Inferior parietal cortex (tissue), 1 donor: Measurements from ENCODE around the gene MECP2.
A peak's percentile ranks its signal among the peaks of the same experiment; 100 is the strongest.

Experiments used
- DNase-seq: peaks from one replicate; pipeline ENCODE4 v3.0.0-alpha.2; 2016; ENCODE audit errors: extremely low spot score

MECP2 gene

DNA sequence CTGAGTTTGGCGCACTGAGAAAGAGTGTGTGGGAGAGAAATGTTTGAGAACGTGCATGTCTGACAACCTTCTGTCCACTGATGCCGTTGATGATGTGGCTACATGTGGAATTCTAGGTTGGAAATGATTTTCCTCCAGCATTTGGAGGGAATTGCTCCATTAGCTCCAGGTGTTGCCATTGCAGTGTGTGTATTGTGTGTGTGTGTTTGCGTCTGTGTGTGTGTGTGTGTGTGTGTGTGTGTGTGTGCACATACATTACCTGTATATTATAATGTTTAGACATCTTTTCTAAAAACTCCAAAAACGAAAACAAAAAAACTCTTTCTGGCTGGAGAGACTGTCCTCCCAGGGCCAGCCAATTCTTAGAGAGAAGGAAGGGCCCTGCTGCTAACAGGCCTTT, 18.2 kb upstream of the MECP2 start:
- DNase-seq, result no peak

DNA sequence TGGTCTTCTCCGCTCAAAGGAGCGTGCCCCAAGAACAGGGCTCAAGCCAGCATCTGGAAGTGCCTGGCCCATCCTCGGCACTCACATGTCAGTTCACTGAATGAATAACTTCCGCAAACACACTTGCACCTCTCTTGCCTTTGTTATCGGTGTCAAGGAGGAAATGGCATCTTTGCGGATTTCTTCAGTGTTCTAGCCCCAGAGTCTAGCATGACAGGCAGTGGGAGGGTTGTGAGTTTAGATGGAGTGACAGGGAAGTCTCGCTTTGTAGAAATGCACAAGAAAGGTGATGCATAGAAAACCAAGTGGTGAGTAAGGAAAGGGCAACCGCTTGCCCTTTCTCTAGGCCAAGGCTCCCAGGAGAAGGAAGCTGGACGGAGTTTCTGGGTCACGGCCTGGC, 17.6 kb upstream of the MECP2 start:
- DNase-seq, result no peak

DNA sequence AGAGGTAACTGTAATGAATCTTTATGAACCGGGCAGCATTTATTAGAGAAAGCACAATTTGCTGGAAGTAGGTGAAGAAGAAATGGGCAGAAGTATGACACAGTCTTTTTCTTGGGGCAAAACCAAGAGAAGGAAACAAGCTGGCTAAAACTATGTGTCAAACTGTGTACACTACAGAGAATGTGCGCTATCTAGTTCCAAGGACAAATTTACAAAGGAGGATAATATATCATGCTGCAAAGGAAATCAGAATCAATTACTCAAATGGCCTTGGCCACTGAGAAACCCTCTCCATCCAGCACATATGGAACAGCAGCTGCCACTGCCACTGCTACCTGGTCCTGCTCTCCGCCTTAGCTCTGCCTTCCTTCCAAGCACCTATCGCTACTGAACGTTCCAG, 17.1 kb upstream of the MECP2 start:
- no peak for DNase-seq

DNA sequence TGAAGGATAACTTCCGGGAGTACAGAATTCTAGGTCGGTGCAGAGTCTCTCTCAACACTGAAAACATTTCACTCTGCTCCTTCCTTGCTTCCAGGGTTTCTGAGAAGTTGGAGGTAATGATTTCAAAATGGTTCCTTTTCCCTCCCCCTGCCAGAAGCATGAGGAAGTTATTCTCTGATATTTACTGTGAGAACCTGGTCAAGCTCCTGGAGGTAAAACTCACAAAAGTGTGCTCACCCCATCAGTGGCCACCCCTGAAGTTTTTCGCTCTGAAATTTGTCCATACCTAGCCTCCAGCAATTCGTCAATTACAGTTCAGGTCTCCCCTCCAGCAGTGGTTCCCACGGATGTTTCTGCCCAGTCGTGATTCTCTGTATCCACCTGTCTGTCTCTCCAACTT, 16.2 kb upstream of the MECP2 start:
- DNase-seq, result no peak

DNA sequence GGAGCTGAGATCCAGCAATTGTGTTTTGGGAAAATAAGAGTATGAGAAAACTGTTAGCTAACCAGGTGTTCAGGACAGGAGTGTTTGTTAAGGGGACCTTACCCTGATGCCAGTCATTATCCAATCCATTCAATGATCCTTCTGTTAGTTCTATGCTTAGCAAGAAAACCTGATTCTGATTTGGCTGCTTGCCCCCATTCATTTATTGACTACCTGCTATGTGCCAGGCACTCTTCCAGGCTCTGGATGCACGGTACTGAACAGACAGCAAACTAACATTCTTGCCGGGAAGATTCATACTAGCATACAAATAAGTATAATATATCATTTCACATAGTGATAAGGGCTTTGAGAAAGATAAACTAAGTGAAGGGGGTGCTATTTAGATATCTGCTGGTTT, 1.0 kb upstream of the MECP2 start:
- no peak for DNase-seq

DNA sequence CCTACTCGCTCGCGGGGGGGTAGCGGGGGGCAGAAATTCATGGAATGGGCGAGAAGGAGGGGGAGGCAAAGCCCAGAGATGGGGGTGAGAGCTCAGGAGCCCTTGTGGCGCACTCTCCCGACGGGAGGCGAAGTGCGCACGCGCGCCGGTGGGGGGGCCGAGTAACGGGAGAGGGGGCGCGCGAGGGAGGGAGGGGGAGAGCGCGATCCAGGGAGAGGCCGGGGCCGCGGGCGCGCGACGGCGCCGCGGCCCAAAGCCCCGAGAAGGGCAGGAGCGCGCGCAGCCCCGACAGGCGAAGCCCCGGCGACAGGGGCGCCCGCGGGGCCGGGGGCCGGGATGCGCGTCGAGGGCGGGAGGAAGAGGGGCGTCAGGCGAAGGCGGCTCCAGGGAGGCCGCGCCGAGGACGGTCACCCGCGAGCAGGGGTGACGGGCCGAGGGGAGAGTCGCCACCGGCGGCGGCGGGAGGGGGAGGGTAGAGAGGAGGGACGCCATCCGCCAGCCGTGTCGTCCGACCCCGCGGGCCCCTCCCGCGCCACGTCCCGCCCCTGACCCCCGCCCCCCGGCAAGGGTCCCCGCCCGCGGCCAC, 421 bp downstream of the MECP2 start:
- DNase-seq, result peak; percentile 57

DNA sequence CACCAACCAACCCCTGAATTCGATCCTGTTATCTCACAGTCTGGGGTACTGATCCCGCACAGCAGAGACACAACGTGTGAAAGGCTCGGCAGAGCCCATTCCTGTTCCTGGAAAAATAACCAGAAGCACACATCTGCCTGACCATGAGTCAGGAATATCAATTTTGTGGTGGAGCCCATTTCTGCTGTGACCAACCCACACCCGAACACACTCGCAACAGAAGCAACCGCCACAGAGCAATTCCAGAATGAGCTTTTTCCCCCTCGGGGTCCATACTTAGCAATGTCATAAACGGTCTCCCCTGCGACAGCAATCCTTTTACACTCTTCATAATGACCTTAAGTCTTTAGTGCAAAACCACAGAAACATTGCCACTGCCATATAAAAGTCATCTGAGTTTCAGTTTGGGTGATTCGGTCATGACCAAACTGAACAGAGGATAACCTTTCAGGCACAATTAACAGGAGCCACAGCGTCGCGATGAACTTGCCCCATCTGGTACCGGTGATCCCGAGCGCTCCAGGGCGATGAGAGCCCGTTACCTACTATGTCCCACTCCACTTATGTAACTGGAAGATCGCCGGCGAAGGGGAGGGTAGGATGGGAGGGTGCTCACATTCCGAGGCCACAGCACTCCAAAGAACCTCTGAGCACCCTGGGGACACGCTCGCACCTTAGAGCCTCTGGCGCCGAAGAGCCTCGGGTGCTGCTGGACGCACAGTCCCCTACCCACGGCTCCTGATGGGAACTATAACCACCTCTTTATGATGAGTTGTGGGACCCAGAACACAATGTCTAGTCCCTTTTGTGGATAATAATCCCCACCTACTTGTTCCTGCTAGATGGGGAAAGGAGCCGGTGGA, 1.1 kb downstream of the MECP2 start:
- peak; percentile 25 for DNase-seq

DNA sequence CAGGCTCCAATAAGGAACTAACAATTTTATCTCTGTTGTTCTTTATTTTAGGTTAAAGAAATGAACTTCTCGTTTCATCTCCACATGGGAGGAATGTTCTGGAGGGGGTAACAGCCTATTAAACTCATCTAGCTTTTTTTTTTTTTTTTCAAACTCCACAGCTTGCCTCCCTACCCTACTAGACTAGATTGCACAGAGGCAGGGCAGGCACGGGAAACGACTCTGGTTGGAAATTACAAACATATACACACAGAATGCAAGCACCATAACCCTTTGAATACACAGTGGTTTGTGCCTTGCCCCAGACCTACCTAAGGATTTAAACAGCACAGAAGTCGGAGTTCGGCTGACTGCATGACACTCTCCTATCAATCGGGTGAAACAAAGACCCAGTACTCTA, 2.7 kb downstream of the MECP2 start:
- DNase-seq, result no peak

DNA sequence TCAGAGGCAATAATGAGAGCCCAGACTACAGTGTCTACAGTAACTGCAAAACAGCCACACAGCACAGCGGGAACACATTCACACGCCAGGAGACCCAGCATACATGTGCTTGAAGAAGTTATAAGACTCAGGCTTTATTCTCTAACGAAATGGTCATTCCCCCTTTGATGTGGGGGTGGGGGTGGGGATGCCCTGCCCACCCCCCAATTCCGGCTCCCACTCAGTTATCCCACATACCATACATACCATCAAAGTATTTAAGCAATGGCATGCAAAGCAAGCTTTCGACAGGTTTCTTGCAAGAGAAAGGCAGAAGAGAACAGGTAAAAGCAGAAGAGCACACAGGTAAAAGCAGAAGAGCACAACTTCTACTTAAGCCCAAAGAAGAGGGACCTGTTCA, 3.6 kb downstream of the MECP2 start:
- DNase-seq, result no peak

DNA sequence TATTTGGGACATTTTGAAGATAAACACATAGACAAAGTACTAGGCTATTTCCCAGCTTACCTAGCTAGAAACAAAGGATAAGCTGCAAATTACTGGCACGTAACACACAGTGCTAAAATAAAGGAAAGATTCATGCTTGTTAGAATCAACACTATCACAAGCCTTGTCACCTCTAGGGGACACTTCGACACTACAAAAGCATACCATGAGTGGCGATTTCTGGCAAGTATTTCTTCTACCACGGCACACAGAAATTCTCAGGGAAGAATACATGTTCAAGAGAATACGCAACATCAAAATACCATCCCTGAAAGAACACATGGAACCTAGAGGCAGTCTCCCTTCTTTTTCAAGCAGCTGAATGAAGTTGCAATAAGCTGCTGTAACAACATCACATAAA, 5.1 kb downstream of the MECP2 start:
- no peak for DNase-seq

DNA sequence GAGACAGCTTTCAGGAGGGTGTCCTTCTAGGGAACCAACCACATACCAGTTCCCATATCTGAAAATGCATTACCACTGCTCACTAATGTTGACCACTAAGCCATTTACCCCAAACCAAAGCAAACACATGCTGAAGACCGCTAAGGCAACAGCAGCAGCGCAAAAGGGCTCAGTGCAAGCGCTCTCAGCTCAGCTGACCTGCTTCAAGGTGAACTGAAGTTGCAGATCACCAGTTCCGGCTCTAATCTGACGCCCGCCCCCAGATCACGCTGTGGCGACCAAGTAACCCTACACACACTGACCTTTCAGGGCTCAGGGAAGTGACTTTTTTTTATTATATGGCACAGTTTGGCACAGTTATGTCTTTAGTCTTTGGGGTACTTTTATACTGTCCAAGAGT, 5.8 kb downstream of the MECP2 start:
- no peak for DNase-seq

DNA sequence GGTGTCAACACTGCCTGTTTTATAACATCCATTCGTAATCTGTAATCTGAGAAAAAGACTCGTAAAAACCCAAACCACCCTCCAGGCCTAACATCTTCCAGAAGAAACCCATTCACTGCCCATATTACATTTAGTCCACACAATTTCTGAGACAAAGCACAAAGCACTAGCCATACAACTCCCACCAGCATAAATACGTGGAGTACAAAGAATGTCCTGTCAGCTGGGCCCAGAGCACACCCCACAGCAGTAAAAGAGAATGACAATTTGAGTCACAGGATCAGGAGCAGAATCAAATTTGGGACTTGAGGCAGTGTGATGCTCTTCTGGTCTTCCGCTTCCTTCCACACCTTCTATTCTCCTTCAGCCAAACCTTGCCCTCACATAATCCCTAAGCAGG, 6.8 kb downstream of the MECP2 start:
- peak; percentile 41 for DNase-seq

DNA sequence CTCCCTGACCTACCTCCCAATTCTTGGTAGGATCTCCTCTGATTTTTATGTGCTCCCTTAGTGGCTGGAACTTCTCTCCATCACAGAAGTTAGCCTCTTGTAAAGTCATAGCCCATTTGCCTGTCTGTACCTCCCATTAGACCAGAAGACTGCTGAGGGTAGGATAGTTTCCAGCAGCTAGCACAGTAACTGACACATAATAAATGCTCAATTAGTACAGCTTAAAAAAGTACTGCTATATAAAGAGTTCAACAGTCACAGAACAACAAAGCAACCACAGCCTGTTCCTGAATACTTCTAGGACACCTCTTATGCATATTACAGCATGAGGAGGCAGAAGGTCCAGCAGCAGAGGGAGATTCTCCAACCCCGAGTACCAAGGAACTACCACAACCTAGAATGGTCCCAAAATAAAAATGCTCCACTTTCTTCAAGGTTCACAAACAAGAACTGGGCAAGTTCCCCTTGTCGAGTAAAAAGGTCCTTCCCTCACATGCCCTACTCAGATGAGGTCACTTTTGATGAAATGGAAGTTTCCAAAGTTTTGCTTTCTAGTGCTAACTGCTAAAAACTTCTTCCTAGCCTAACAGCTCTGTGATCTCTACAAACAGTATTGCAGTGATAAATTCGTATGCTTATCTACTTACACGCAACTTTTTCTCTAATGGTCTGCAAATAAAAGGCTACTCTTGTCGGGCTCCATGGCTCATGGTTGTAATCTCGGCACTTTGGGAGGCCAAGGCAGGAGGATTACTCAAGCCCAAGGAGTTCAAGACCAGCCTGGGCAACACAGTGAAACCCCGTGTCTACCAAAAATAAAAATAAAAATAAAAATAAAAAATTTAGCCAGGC, 12.8 kb downstream of the MECP2 start:
- DNase-seq, result no peak

DNA sequence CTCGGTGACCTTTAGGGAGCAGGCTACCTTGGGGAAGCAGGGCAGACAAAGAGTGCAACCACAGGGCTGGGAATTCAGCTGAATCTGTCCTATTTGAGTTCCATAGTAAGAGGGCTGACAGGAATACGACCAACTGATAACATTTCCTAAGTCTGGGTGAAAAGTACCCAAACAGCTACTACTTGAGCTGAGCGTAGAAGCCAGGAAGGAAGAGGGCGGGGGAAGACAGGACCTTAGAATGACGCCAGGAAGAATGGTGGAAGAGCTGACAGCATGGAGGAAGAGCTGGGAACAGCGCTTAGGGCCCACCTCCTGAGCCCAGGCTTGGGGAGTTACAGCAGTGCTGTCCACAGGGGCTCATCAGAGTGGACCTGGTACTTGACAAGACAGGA, 14.4 kb downstream of the MECP2 start:
- no peak for DNase-seq

DNA sequence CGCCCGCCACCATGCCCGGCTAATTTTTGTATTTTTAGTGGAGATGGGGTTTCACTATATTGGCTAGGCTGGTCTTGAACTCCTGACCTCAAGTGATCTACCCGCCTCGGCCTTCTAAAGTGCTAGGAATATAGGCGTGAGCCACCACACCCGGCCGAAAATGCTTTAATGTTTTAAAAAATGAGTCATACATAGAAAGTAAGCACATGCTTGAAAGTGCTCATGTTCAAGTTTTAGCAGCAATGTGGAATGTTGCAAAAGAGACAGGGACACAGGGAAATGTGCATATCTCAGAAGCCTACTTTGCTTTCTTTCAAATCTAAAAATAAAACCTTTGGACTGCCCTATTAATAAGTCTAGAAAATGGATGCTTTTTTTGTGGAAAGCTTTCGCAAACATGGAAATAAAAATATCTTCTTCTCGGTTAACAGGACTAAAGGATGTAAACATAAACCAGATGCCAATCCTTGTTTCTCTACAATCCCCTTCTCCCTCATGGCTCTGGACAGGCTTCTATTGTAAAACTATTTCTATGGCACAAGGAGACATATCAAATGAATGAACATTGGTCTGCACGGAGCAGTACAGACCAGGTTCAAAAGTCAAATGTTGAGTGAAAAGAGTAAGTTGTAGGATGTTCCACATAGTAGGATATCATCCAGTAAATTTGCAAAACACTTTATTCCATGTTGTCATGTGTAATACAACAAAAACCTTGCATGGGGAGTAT, 15.0 kb downstream of the MECP2 start:
- DNase-seq, result no peak

DNA sequence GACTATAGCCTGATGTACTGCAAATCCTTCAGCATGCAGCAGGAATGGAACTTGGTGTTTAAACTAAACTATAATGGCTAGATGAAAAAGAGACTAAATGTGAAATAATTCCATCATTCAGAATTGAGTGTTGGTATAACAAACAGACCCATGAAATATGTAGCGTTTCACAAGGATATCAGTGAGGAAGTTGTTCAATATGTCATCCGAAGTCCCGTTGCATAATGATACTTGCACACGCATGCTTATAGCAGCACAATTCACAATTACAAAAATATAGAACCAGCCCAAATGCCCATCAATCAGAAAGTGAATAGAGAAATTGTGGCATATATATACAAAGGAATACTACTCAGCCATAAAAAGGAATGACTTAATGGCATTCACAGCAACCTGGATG, 20.4 kb downstream of the MECP2 start:
- DNase-seq, result no peak

DNA sequence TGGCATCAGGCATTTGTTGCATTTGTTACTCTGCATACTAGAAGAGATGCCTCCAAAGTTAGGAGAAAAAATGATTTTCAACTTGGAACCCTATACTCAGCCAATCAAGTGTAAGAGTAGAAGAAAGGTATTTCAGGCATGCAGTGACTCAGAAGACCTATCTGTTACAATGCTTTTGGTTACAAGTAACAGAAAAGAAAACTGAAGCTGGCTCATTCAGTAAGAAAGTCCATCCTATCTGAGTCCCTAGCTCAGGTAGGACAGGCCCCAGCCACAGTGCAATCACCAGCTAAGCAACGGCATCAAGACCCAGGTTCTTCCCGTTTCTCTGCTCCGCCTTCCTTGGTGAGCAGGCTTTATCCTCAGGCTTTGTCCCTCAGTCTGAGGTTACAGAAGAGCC, 23.3 kb downstream of the MECP2 start:
- DNase-seq, result no peak

DNA sequence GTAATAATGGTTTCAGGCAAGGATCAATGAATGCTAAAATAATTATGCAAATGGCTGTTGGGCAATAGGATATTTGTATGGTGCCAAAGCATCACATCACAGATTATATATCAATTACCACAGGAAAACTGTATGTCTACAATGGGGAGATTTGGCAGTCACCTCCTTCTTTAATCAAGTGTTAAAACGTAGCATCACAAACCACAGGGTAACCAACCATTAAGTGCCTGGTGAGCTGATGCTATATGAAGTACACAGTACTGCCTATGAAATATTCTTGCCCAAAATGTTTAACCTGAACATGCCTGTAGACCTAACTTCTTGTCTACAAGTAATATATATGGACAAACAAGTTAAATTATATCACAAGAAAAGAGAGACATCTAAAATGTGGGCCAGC, 25.3 kb downstream of the MECP2 start:
- no peak for DNase-seq

DNA sequence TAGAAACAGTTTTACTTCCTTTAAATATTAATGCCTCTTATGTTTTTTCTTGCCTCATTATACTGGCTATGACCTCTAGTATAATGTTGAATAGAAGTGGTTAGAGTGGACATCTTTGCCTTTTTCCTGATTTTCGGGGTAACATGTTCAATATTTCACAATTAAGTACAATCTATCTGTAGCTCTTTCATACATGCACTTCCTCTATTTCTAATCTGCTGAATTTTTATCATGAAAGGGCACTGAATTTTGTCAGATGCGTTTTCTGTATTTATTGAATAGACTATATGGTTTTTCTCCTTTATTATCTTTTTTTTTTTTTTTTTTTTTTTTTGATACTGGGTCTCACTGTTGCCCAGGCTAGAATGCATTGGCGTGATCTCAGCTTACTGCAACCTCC, 29.0 kb downstream of the MECP2 start:
- DNase-seq, result no peak

DNA sequence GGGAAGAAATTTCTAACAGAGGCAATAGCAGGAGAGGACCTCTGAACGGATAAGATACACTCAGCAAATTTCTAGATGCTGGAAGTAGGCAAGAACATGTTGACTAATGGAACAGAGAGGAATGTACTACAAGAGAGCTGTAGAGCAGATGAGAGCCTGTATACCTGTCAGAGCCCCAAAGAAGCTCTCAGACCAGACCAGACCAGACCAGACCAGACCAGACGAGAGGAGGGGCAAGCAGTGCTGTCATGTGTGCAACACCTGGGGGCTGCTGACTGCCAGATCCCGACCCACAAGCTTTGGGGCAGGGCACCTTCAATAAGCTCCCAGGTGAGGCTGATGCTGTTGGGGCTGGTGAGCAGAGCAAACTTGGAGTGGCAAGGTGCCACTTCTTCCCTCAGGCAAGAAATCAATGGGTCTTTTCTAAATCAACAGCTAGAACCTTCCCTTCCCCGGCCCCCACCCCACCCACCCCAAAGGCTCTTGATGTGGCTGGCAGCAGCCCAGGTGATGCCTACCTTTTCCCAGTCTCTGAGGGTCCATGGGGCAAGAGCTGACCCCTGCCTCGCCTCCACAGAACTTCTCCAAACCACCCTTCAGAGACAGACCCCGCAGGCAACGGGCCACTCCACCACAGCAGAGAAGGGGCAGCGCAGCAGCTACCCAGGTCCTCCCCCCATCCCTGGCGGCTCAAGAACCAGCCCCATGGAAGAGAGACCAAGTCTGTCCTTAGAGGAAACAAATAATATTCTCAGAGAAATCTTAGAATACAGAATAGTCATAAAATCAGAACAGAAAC, 32.7 kb downstream of the MECP2 start:
- DNase-seq, result no peak

DNA sequence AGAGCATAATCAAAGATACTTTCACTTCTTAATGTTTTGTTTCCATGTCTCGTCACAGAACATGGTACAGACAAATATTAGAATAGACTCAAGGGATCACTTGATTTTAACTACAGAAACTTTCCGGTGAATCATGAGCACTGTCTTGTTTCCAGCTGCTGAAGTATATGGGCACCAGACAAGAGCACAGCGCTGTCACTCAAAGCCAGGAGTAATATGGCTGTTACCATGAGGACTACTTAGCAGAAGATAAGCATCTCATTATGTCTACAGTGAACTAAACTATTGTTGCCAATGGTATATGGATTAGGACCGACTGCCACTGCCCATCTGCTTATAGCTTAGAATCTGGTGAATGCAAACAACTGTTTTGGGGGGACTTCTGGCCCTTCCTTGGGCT, 34.3 kb downstream of the MECP2 start:
- DNase-seq, result no peak
